Fibroblast of peridontal ligament (primary cell): ENCODE data around the gene ACBD6.
A peak's percentile ranks its signal among the peaks of the same experiment; 100 is the strongest.

Experiments
- DNase-seq: peaks from one replicate; pipeline ENCODE4 v3.0.0-alpha.2; 2010; ENCODE audit errors: extremely low read depth

The ACBD6 gene

GRCh38 chr1:180525715-180526039 lies 23.3 kb upstream of the ACBD6 start:
- no peak for DNase-seq

GRCh38 chr1:180524915-180525714 lies 22.7 kb upstream of the ACBD6 start:
- no peak for DNase-seq

GRCh38 chr1:180524160-180524914 lies 22.0 kb upstream of the ACBD6 start:
- no peak for DNase-seq

GRCh38 chr1:180522213-180522515 lies 19.8 kb upstream of the ACBD6 start:
- no peak for DNase-seq

GRCh38 chr1:180521474-180522212 lies 19.3 kb upstream of the ACBD6 start:
- peak; percentile 37 for DNase-seq

DNA sequence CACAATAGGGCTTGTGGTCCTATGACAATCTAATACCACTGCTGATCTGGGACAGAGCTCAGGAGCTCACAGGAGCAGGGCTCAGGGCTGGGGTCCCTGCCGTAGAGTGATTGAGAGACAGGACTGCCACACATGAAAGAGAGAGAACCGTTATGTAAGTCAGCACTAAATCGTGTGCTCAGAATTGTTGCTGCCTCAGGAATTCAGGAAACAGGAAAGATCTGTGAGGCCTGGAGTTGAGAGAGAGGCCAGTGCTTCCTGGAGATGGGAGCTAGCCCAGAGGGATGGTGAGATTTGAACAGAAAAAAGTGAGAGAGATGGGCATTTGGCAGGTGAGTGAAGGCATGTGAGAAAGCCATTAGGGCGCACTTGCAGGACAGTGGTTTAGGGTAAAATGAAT lies 17.5 kb upstream of the ACBD6 start:
- no peak for DNase-seq

GRCh38 chr1:180515857-180516388 lies 13.5 kb upstream of the ACBD6 start:
- DNase-seq: peak; percentile 94

GRCh38 chr1:180515364-180515763 lies 13.0 kb upstream of the ACBD6 start:
- no peak for DNase-seq

GRCh38 chr1:180513531-180513930 lies 11.2 kb upstream of the ACBD6 start:
- DNase-seq: no peak

GRCh38 chr1:180510882-180511281 lies 8.5 kb upstream of the ACBD6 start:
- no peak for DNase-seq

GRCh38 chr1:180508725-180509097 lies 6.3 kb upstream of the ACBD6 start:
- no peak for DNase-seq

GRCh38 chr1:180507795-180508724 lies 5.7 kb upstream of the ACBD6 start:
- peak; percentile 70 for DNase-seq

- DNase-seq: peak; percentile 40
Observed at GRCh38 chr1:180505732-180506335, 3.5 kb upstream of the ACBD6 start.

- DNase-seq: peak; percentile 67
Observed at GRCh38 chr1:180504186-180504585, 1.8 kb upstream of the ACBD6 start.

DNA sequence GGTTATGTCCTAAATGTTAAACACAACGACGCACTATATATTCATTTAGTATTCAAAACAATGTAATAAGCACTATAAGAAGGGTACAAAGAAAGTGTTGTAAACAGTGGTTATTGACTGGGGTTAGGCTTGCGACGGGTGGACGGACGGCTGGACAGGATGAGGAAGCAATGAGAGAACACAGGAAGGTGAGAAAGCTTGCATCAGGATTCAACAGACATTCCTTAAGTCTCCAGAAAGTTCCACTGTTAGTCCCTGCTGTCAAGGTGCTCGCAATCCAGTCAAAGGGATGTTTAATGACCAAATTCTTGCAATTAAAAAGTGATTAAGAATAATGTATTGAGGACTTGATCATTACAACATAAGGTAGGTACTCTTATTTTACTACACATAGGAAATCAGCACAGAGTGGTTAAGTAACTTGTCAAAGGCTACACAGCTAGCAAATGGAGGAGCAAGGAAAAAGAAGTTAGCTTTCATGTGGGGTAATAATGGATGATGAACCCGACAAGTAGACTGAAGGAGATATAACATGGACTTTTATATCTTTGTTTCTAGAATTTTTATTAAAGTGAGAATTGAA lies 994 bp upstream of the ACBD6 start:
- no peak for DNase-seq

DNA sequence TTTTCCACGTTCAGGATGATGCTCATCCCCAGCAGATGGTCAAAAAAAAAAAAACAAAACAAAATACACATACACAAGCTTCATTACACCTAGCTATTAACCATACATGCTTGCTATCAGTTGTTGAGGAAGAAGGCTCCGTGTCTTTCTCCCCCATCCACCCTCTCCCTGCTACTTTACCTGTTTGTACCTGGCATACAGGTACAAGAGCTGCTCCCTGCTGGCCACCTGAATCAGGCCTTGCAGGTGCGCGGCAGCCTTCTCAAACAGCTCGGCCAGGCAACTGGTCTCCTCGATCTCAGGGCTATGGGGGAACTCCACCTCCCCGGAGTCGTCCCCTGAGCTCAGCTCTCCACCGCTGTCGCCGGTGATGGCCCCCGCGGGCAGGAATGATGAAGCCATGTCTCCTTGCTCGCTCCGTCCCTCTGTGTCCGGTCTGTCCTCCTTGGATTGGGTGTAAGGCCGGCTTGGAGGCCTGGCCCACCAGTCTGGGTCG lies 464 bp downstream of the ACBD6 start:
- DNase-seq: no peak

DNA sequence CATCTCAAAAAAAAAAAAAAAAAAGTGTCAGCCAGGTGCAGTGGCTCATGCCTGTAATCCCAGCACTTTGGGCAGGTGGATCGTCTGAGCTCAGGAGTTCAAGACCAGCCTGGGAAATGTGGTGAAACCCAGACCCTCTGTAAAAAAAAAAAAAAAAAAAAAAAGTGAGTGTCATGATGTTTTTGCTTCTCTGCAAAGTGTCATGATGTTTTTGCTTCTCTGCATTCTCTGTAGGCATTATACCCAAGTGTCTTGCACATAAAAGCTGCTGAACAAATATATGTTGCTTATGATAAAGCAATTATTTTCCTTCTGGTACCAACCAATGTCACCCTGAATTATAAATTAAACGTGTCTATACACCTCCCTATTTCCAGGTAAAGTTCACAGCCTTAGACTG lies 1.7 kb downstream of the ACBD6 start:
- no peak for DNase-seq

GRCh38 chr1:180498594-180498993 lies 3.8 kb downstream of the ACBD6 start:
- DNase-seq: no peak

- no peak for DNase-seq
Observed at GRCh38 chr1:180497826-180498225, 4.6 kb downstream of the ACBD6 start.

- DNase-seq: no peak
Observed at GRCh38 chr1:180494370-180494769, 8.0 kb downstream of the ACBD6 start.

DNA sequence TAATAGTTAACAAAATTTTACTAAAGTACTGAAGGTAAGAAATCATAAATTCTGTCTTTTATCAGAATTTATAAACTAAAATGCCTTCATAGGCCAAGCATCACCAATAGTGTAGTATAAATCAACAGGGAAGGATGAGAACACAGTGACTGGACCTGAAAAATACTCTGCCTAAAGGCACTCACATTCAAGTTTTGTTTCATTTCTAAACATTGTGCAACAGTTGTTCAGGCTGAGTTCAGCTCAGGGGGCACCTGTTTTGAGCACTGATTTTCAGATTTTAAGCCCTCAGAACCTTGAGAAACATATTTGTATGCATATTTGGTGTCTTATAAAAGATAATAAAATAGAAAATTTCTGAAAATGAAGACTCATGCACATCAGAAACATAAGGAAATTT lies 12.4 kb downstream of the ACBD6 start:
- DNase-seq: no peak
